Stimulated activated naive CD8-positive, alpha-beta T cell treated with anti-CD3 and anti-CD28 coated beads, Interleukin-15, Interleukin-2, amounts not matched to agents 100 ng/mL and 50 ng/mL, for 24 hours (primary cell): Measurements from ENCODE around the gene FASLG.

Experiments used
- H3K27ac Mint-ChIP-seq: one replicate; pipeline ENCODE4 v1.8.0; 2021; ENCODE audit warnings: mild to moderate bottlenecking, mixed read lengths
- H3K27me3 Mint-ChIP-seq: one replicate; pipeline ENCODE4 v1.8.0; 2021; ENCODE audit warnings: mixed read lengths
- H3K36me3 Mint-ChIP-seq: one replicate; pipeline ENCODE4 v1.8.0; 2021; ENCODE audit warnings: low read depth, mixed read lengths
- H3K4me1 Mint-ChIP-seq: one replicate; pipeline ENCODE4 v1.8.0; 2021; ENCODE audit warnings: low read depth, mixed read lengths
- H3K4me3 Mint-ChIP-seq: one replicate; pipeline ENCODE4 v1.8.0; 2021; ENCODE audit warnings: mild to moderate bottlenecking, mixed read lengths
- H3K9me3 Mint-ChIP-seq: one replicate; pipeline ENCODE4 v1.8.0; 2021; ENCODE audit warnings: mixed read lengths

Gene FASLG

GRCh38 chr1:172630868-172631267, 28.0 kb upstream of the FASLG start:
- peak overlapping the region; percentile 50 for H3K27ac Mint-ChIP-seq

GRCh38 chr1:172637522-172637921, 21.4 kb upstream of the FASLG start:
- peaks cover 8% of the 10 kb centered on the region for H3K9me3 Mint-ChIP-seq
- H3K27ac Mint-ChIP-seq, result peak overlapping the region; percentile 100
- H3K4me1 Mint-ChIP-seq, result peaks cover 67% of the 10 kb centered on the region
- peak overlapping the region; percentile 45 for H3K4me3 Mint-ChIP-seq
- H3K36me3 Mint-ChIP-seq, result peaks cover 11% of the 10 kb centered on the region
- H3K27me3 Mint-ChIP-seq, result no peaks in the 10 kb centered on the region

More at GRCh38 chr1:172630868-172631267, 28.0 kb upstream of the FASLG start:
- Mint-ChIP-seq H3K27me3 (peaks cover 3% of the 10 kb centered on the region), H3K36me3 (no peaks in the 10 kb centered on the region), H3K4me1 (peaks cover 57% of the 10 kb centered on the region), H3K4me3 (no peak overlapping the region), H3K9me3 (no peaks in the 10 kb centered on the region)

- peaks cover 70% of the 10 kb centered on the region for H3K4me1 Mint-ChIP-seq
- peaks cover 11% of the 10 kb centered on the region for H3K36me3 Mint-ChIP-seq
- H3K27ac Mint-ChIP-seq, result peak overlapping the region; percentile 100
- H3K27me3 Mint-ChIP-seq, result no peaks in the 10 kb centered on the region
- peaks cover 8% of the 10 kb centered on the region for H3K9me3 Mint-ChIP-seq
- H3K4me3 Mint-ChIP-seq, result peak overlapping the region; percentile 74
Measured at GRCh38 chr1:172638249-172638648, 20.7 kb upstream of the FASLG start.

- Mint-ChIP-seq H3K9me3 (peaks cover 8% of the 10 kb centered on the region), H3K27ac (peak overlapping the region; percentile 100), H3K27me3 (no peaks in the 10 kb centered on the region), H3K36me3 (peaks cover 11% of the 10 kb centered on the region), H3K4me1 (peaks cover 79% of the 10 kb centered on the region), H3K4me3 (peak overlapping the region; percentile 74)
Measured at GRCh38 chr1:172638885-172639831, 19.7 kb upstream of the FASLG start.

GRCh38 chr1:172640111-172640510, 18.8 kb upstream of the FASLG start:
- peak overlapping the region; percentile 74 for H3K4me3 Mint-ChIP-seq
- H3K27me3 Mint-ChIP-seq, result no peaks in the 10 kb centered on the region
- peak overlapping the region; percentile 100 for H3K27ac Mint-ChIP-seq
- H3K9me3 Mint-ChIP-seq, result peaks cover 8% of the 10 kb centered on the region
- H3K36me3 Mint-ChIP-seq, result peaks cover 11% of the 10 kb centered on the region
- peaks cover 88% of the 10 kb centered on the region for H3K4me1 Mint-ChIP-seq

GRCh38 chr1:172641492-172641891, 17.4 kb upstream of the FASLG start:
- Mint-ChIP-seq H3K27ac (peak overlapping the region; percentile 100), H3K9me3 (peaks cover 8% of the 10 kb centered on the region)

GRCh38 chr1:172642970-172643369, 15.9 kb upstream of the FASLG start:
- Mint-ChIP-seq H3K36me3 (no peaks in the 10 kb centered on the region), H3K4me3 (peak overlapping the region; percentile 36), H3K27me3 (no peaks in the 10 kb centered on the region), H3K4me1 (peaks cover 100% of the 10 kb centered on the region), H3K27ac (peak overlapping the region; percentile 100), H3K9me3 (no peaks in the 10 kb centered on the region)

More at GRCh38 chr1:172641492-172641891, 17.4 kb upstream of the FASLG start:
- H3K36me3 Mint-ChIP-seq, result peaks cover 11% of the 10 kb centered on the region
- peaks cover 99% of the 10 kb centered on the region for H3K4me1 Mint-ChIP-seq
- peak overlapping the region; percentile 28 for H3K4me3 Mint-ChIP-seq
- no peaks in the 10 kb centered on the region for H3K27me3 Mint-ChIP-seq

- Mint-ChIP-seq H3K4me1 (peaks cover 74% of the 10 kb centered on the region), H3K27ac (peak overlapping the region; percentile 90), H3K9me3 (no peaks in the 10 kb centered on the region), H3K27me3 (peaks cover 13% of the 10 kb centered on the region), H3K4me3 (peak overlapping the region; percentile 54), H3K36me3 (no peaks in the 10 kb centered on the region)
Measured at GRCh38 chr1:172646653-172647052, 12.2 kb upstream of the FASLG start.

GRCh38 chr1:172647110-172647564, 11.8 kb upstream of the FASLG start:
- Mint-ChIP-seq H3K27me3 (peaks cover 13% of the 10 kb centered on the region), H3K36me3 (no peaks in the 10 kb centered on the region), H3K27ac (peak overlapping the region; percentile 90), H3K9me3 (no peaks in the 10 kb centered on the region), H3K4me3 (peak overlapping the region; percentile 61), H3K4me1 (peaks cover 69% of the 10 kb centered on the region)

- H3K4me3 Mint-ChIP-seq, result no peak overlapping the region
- H3K27me3 Mint-ChIP-seq, result peaks cover 19% of the 10 kb centered on the region
- peaks cover 66% of the 10 kb centered on the region for H3K4me1 Mint-ChIP-seq
- H3K9me3 Mint-ChIP-seq, result no peaks in the 10 kb centered on the region
- H3K27ac Mint-ChIP-seq, result peak overlapping the region; percentile 90
- H3K36me3 Mint-ChIP-seq, result no peaks in the 10 kb centered on the region
Measured at GRCh38 chr1:172647987-172648386, 10.9 kb upstream of the FASLG start.

- Mint-ChIP-seq H3K27ac (no peak overlapping the region), H3K9me3 (no peaks in the 10 kb centered on the region), H3K27me3 (peaks cover 19% of the 10 kb centered on the region), H3K4me1 (peaks cover 62% of the 10 kb centered on the region), H3K36me3 (no peaks in the 10 kb centered on the region), H3K4me3 (no peak overlapping the region)
Measured at GRCh38 chr1:172650474-172651193, 8.3 kb upstream of the FASLG start.

- peaks cover 46% of the 10 kb centered on the region for H3K4me1 Mint-ChIP-seq
- no peaks in the 10 kb centered on the region for H3K36me3 Mint-ChIP-seq
- H3K9me3 Mint-ChIP-seq, result no peaks in the 10 kb centered on the region
- peaks cover 19% of the 10 kb centered on the region for H3K27me3 Mint-ChIP-seq
- no peak overlapping the region for H3K4me3 Mint-ChIP-seq
- H3K27ac Mint-ChIP-seq, result no peak overlapping the region
Measured at GRCh38 chr1:172653015-172653709, 5.7 kb upstream of the FASLG start.

- Mint-ChIP-seq H3K27ac (no peak overlapping the region), H3K4me3 (no peak overlapping the region), H3K4me1 (peaks cover 51% of the 10 kb centered on the region), H3K36me3 (peaks cover 3% of the 10 kb centered on the region), H3K27me3 (peaks cover 14% of the 10 kb centered on the region), H3K9me3 (no peaks in the 10 kb centered on the region)
Measured at GRCh38 chr1:172654535-172654934, 4.4 kb upstream of the FASLG start.

GRCh38 chr1:172656576-172656975, 2.3 kb upstream of the FASLG start:
- Mint-ChIP-seq H3K36me3 (peaks cover 22% of the 10 kb centered on the region), H3K9me3 (no peaks in the 10 kb centered on the region), H3K4me1 (peaks cover 68% of the 10 kb centered on the region), H3K27ac (no peak overlapping the region), H3K27me3 (peaks cover 6% of the 10 kb centered on the region), H3K4me3 (no peak overlapping the region)
